NT2/D1 (cell line): ENCODE measurements around the gene LAMA1.

Source experiments
- SUZ12 ChIP-seq: IDR thresholded peaks from 2 replicates; pipeline ENCODE4 v1.6.1; 2011; ENCODE audit not compliant: insufficient read length, insufficient read depth; ENCODE audit errors: extremely low read depth
- YY1 ChIP-seq: IDR thresholded peaks from 2 replicates; pipeline ENCODE4 v1.6.1; 2011; ENCODE audit not compliant: insufficient read length, insufficient read depth

DNA sequence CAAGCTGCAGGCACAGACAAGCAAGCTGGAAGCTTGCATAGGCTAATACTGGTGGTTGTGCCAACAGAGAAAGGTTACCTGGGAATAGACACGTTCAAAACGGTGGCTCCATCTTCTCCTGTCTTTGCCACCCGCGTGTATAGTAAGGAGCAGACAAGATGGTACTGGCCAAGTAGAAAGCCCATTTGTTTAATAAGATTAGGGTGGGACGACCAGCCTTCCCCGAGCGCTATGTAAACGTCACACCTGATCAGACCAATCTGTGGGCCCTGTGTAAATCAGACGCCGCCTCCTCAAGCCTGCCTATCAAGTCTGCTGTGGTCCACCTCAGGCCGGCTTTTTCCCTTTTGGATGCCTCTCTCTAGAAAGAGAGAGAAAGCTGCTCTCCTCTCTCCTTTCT, 189.2 kb downstream of the LAMA1 start:
- TF ChIP-seq YY1 (no peak), SUZ12 (no peak)
